RWPE1 (cell line): Measurements from ENCODE around the gene GLP2R.

ENCODE experiments used
- CTCF ChIA-PET: fragments of 350-600 bp; sonication (Branson Sonifier 250); formaldehyde crosslinking; extraction: SDS; loops from one replicate; lab custom pipeline; 2021; lab: Yijun Ruan, JAX
- POLR2A ChIA-PET: fragments of 400-600 bp; formaldehyde crosslinking; extraction: SDS; loops from one replicate; lab custom pipeline; 2020; ENCODE audit warnings: antibody characterized with exemption; ENCODE audit not compliant: low non-redundant PET; lab: Yijun Ruan, JAX
- DNase-seq: peaks from one replicate; pipeline ENCODE4 v3.0.0; 2012; ENCODE audit warnings: low spot score
- H3K27ac ChIP-seq: fragments of 450-650 bp; 2 replicates; pipeline ENCODE4 v1.5.1; 2017
- TF ChIP-seq, protein P1 (sequence below): fragments of 450-650 bp; conservative IDR thresholded peaks from 2 replicates; pipeline ENCODE4 v1.5.1; 2017; ENCODE audit warnings: low read depth, mild to moderate bottlenecking

The GLP2R gene

DNA sequence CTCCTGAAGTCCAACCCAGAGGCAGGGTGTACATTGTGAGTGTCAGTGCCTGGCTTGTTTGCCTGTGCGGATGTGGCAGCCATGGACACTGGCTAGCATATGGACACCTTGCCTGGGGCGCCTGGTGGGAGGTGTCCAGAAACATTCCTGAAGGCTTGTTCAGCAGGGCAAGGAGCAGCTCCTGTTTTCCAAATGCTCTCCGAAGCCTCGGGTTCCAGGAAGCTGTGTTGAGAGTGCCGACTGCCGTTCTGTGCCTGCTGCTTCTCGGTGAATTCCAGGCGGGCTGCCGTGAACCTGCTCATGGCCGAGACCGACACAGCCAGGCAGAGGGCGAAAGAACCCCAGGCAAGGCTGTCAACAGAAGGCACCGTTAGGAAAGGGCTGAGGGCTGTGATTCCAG is 23.4 kb upstream of the GLP2R start:
- H3K27ac ChIP-seq: peak overlapping the region; percentile 20; the same call in 1 of the 2 replicates
- POLR2A ChIA-PET: no interaction called here
- peak; percentile 61 for DNase-seq
- TF ChIP-seq, protein P1, sequence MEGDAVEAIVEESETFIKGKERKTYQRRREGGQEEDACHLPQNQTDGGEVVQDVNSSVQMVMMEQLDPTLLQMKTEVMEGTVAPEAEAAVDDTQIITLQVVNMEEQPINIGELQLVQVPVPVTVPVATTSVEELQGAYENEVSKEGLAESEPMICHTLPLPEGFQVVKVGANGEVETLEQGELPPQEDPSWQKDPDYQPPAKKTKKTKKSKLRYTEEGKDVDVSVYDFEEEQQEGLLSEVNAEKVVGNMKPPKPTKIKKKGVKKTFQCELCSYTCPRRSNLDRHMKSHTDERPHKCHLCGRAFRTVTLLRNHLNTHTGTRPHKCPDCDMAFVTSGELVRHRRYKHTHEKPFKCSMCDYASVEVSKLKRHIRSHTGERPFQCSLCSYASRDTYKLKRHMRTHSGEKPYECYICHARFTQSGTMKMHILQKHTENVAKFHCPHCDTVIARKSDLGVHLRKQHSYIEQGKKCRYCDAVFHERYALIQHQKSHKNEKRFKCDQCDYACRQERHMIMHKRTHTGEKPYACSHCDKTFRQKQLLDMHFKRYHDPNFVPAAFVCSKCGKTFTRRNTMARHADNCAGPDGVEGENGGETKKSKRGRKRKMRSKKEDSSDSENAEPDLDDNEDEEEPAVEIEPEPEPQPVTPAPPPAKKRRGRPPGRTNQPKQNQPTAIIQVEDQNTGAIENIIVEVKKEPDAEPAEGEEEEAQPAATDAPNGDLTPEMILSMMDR: no peak
- CTCF ChIA-PET: interaction anchor here (0.5 kb wide), 1 partner anchor 65 kb away, joined by 3 read pairs; no protein-coding TSS in a partner anchor

DNA sequence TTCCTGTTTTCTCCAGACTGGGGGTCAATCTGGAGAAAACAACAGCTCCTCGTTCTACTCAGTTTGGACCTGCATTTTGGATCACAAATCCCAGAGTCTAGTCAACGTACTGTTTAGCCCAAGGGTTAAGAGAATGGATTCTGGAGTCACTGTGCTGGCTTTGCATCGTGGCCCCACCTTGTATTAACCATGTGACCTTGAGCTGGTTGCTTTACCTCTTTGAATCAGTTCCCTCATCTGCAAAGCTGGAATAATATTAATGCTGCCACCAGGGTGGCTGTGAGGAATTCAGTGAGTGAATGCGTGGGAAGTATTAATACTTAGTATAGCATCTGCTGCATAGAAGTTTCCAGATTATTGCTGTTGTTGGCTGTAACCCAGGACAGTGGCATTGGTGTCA is 23.0 kb upstream of the GLP2R start:
- ChIA-PET POLR2A (no interaction called here), CTCF (interaction anchor here (0.5 kb wide), 1 partner anchor 64 kb away, joined by 3 read pairs; no protein-coding TSS in a partner anchor)
- no peak for DNase-seq
- TF ChIP-seq, protein P1: no peak
- peak overlapping the region; percentile 20; the same call in 1 of the 2 replicates for H3K27ac ChIP-seq

DNA sequence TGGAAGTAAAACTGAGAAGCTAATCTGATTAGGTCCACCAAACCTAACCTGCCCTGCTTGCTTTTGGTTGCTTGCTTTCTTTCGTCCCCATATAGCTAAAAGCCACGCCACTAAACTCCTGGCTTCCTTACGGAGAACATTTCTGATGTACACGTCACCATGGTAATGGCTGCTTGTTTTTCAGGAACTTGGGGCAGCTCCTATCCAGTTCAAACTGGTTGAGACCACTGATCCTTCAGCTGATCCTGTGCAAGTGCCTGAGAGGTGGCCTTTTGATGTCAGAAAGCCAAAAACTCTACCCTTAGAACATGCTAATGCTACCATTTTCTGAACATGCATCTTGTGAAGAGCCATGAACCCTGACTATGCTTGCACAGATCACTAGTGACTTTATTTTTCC is 20.0 kb upstream of the GLP2R start:
- no peak overlapping the region for H3K27ac ChIP-seq
- ChIA-PET CTCF (no interaction called here), POLR2A (no interaction called here)
- TF ChIP-seq, protein P1: no peak
- DNase-seq: no peak

DNA sequence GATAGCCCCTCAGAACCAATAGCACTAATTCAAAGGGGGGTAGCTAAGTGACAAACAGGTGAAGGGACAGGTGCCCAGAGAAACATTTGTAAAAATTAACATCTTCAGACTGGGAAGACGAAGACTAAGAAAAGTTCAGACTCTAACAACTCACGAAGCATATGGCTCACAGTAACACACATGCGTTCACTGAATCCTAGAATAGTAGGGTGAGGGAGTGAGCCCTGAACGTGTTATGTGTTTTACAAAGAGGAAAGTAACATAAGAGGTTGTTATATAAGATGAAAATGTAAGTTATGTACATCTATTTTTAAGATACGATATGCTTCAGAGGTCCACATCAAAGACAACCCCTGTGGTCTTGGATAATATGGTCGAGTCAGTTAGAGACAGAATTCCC is 19.0 kb upstream of the GLP2R start:
- TF ChIP-seq, protein P1: no peak
- DNase-seq: no peak
- POLR2A ChIA-PET: no interaction called here
- CTCF ChIA-PET: no interaction called here
- H3K27ac ChIP-seq: no peak overlapping the region

DNA sequence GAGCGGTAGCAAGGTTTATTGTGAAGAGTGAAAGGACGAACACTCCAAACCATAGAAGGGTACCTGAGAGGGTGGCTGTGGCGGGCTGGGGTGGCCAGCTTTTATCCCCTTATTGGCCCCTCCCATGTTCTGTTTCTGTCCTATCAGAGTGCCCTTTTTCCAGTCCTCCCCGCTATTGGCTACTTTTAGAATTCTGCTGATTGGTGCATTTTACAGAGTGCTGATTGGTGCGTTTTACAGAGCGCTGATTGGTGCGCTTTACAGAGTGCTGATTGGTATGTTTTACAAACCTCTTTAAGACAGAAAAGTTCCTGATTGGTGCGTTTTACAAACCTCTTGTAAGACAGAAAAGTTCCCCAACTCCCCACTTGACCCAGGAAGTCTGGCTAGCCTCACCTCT is 16.3 kb upstream of the GLP2R start:
- TF ChIP-seq, protein P1: no peak
- CTCF ChIA-PET: no interaction called here
- POLR2A ChIA-PET: no interaction called here
- no peak for DNase-seq
- H3K27ac ChIP-seq: no peak overlapping the region

DNA sequence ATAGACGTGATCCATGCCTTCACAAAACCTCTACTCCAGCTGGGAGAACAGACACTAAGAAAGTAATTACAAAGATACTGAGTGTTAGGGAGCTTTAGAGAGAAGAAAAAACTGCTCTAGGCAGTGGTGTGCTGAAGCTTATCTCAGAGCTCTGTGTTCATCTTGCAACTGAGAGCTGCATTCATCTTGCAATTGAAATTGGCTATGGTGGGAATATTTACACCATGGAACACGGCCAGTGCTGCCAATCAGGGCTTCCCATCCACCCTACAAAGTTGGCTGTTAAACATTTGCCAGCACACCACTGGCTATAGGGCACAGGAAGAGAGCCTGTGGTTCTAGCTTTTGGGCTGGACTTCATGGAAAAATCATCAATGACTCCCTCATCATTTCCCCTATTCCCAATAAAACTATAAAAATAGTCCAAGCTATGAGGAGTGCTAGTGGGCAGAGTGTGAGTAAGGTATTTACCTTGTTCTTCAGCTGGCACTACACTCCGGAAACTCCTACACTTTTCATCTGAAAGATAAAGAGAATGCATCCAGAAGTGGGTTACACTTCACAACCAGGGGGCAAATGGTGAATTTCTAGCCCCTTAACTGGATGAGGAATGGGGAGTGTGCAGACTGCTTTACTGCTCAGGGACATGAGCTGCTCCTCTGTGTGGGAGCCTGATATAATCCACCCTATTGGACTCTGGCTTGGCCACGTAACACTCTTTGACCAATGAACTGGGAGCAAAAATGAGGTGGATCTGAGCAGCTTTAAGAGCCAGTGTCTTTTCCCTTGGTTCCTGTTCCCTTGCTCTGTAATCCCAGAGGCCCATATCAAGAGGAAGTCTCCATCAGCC is 15.4 kb upstream of the GLP2R start:
- CTCF ChIA-PET: interaction anchor here (0.6 to 0.7 kb wide), 2 partner anchors 23 to 205 kb away, joined by 3 to 4 read pairs; no protein-coding TSS in a partner anchor
- no peak for DNase-seq
- POLR2A ChIA-PET: no interaction called here
- TF ChIP-seq, protein P1: no peak
- H3K27ac ChIP-seq: no peak overlapping the region
